Measurements from ENCODE around the gene SHISA6. TPM values are rescaled to one million over a fixed set of nuclear protein-coding genes. Genes with fewer than 3 reads are reported as not detected.

The SHISA6 gene
- total RNA-seq, 2 donors from 2014 or later, result 6.7 to 14.4 TPM

DNA sequence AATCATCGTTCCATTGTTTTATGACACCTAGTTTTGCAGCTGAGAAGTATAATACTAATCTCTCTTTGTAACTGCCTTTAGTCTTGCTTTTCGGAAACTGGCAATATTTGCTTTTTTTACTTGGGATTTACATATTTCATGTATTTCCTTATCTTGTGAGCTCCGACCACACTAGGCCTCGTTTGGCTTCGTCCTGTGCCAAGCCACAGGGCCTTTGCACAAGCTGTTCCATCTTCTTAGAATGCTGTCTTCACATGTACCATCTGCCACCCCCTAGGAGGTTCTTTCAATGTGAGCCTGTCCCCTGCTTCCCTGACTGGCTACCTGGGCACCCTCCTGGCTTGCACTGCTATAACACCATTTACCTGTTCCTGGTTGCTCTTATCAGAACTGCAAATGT, 77.2 kb downstream of the SHISA6 start:
- Mint-ChIP-seq H3K4me1 (no peaks in the 10 kb centered on the region), H3K4me3 (no peak overlapping the region), H3K36me3 (ENCODE audit: low read depth) (peaks cover 5% of the 10 kb centered on the region), H3K27ac (no peak overlapping the region), H3K9me3 (peaks cover 14% of the 10 kb centered on the region), H3K27me3 (ENCODE audit: insufficient read depth) (no peaks in the 10 kb centered on the region)
- no peaks in the 10 kb centered on the region for H3K4me1 ChIP-seq (ENCODE audit: control insufficient read depth, insufficient read depth, low read length)
- no peak overlapping the region for H3K27ac ChIP-seq (ENCODE audit: low read depth, low read length)
- TF ChIP-seq, protein P1, sequence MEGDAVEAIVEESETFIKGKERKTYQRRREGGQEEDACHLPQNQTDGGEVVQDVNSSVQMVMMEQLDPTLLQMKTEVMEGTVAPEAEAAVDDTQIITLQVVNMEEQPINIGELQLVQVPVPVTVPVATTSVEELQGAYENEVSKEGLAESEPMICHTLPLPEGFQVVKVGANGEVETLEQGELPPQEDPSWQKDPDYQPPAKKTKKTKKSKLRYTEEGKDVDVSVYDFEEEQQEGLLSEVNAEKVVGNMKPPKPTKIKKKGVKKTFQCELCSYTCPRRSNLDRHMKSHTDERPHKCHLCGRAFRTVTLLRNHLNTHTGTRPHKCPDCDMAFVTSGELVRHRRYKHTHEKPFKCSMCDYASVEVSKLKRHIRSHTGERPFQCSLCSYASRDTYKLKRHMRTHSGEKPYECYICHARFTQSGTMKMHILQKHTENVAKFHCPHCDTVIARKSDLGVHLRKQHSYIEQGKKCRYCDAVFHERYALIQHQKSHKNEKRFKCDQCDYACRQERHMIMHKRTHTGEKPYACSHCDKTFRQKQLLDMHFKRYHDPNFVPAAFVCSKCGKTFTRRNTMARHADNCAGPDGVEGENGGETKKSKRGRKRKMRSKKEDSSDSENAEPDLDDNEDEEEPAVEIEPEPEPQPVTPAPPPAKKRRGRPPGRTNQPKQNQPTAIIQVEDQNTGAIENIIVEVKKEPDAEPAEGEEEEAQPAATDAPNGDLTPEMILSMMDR (conservative IDR thresholded peaks at IDR 0.05), result no peak
- H3K9me3 ChIP-seq (ENCODE audit: control insufficient read depth, low read length), result peaks cover 5% of the 10 kb centered on the region
- H3K9ac ChIP-seq (ENCODE audit: extremely low read depth, low read length, poor library complexity, severe bottlenecking), result no peak overlapping the region
- 95 to 100% methylated on average over 4 to 5 of the region's 5 CpGs for WGBS, 2 experiments (ENCODE audit: insufficient coverage in 1 of 2, insufficient read length in 1 of 2)
- DNase-seq, result no peak
- H3K36me3 ChIP-seq (ENCODE audit: control insufficient read depth, insufficient read depth, low read length), result no peaks in the 10 kb centered on the region
- H3K27me3 ChIP-seq (ENCODE audit: control insufficient read depth, insufficient read depth, low read length, poor library complexity, severe bottlenecking), result no peaks in the 10 kb centered on the region
- H3K4me3 ChIP-seq (ENCODE audit: low read length), result no peak overlapping the region

DNA sequence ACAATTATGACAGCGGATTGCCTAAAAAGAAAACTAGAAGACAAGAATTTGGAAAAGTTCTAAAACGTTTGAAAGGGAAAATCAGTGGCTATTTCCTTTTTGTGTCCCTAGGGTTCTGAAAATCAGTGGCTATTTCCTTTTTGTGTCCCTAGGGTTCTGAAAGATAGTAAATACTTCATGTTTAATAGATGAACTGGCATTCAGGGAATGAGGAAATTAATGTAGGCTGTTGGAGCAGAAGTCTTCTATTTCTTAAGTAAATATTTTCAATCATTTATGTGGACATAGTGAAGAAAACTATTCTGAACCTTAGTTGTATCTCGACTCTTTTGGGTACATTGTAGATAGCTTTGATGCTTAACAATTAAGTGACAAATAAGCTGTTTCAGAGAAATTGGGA, 78.9 kb downstream of the SHISA6 start:
- H3K4me3 Mint-ChIP-seq, result no peak overlapping the region
- H3K27ac Mint-ChIP-seq, result no peak overlapping the region
- no peaks in the 10 kb centered on the region for H3K4me1 Mint-ChIP-seq
- H3K27me3 Mint-ChIP-seq (ENCODE audit: insufficient read depth), result no peaks in the 10 kb centered on the region
- Histone ChIP-seq H3K9me3 (ENCODE audit: control insufficient read depth, low read length) (peaks cover 5% of the 10 kb centered on the region), H3K4me3 (ENCODE audit: low read length) (no peak overlapping the region), H3K9ac (ENCODE audit: extremely low read depth, low read length, poor library complexity, severe bottlenecking) (no peak overlapping the region), H3K4me1 (ENCODE audit: control insufficient read depth, insufficient read depth, low read length) (no peaks in the 10 kb centered on the region), H3K27ac (ENCODE audit: low read depth, low read length) (no peak overlapping the region), H3K27me3 (ENCODE audit: control insufficient read depth, insufficient read depth, low read length, poor library complexity, severe bottlenecking) (no peaks in the 10 kb centered on the region), H3K36me3 (ENCODE audit: control insufficient read depth, insufficient read depth, low read length) (no peaks in the 10 kb centered on the region)
- H3K36me3 Mint-ChIP-seq (ENCODE audit: low read depth), result peaks cover 5% of the 10 kb centered on the region
- TF ChIP-seq, protein P1 (conservative IDR thresholded peaks at IDR 0.05), result no peak
- WGBS, 2 experiments (ENCODE audit: insufficient coverage in 1 of 2, insufficient read length in 1 of 2), result 84 to 95% methylated on average over 3 of the region's 3 CpGs
- peaks cover 14% of the 10 kb centered on the region for H3K9me3 Mint-ChIP-seq
- DNase-seq, result no peak

DNA sequence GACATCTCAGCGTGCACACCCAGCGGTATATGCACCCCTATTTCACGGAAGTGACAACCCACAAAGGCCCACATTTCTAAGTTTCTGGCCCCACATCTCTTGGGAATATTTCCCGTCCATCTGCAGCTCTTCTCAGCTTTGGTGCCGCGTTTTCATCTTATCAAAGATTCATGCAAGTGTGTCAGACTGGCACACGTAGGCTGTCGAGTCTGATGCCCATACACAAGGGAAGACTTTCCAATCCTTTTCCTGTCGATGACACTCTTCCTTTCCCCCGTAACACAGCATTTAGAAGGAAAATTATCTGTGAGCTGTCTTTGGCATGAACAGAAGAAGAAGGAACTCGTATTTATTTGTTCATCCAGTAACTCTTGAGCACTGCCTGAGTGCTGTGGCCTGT, 83.0 kb downstream of the SHISA6 start:
- H3K4me3 ChIP-seq (ENCODE audit: low read length), result no peak overlapping the region
- no peaks in the 10 kb centered on the region for H3K27me3 ChIP-seq (ENCODE audit: control insufficient read depth, insufficient read depth, low read length, poor library complexity, severe bottlenecking)
- H3K4me1 Mint-ChIP-seq, result no peaks in the 10 kb centered on the region
- no peaks in the 10 kb centered on the region for H3K4me1 ChIP-seq (ENCODE audit: control insufficient read depth, insufficient read depth, low read length)
- H3K9me3 Mint-ChIP-seq, result peaks cover 14% of the 10 kb centered on the region
- no peak overlapping the region for H3K4me3 Mint-ChIP-seq
- no peaks in the 10 kb centered on the region for H3K36me3 ChIP-seq (ENCODE audit: control insufficient read depth, insufficient read depth, low read length)
- TF ChIP-seq, protein P1 (conservative IDR thresholded peaks at IDR 0.05), result no peak
- H3K9ac ChIP-seq (ENCODE audit: extremely low read depth, low read length, poor library complexity, severe bottlenecking), result no peak overlapping the region
- H3K27ac Mint-ChIP-seq, result no peak overlapping the region
- 92 to 93% methylated on average over 9 to 11 of the region's 11 CpGs for WGBS, 2 experiments (ENCODE audit: insufficient coverage in 1 of 2, insufficient read length in 1 of 2)
- no peak for DNase-seq
- H3K27ac ChIP-seq (ENCODE audit: low read depth, low read length), result no peak overlapping the region
- H3K9me3 ChIP-seq (ENCODE audit: control insufficient read depth, low read length), result peaks cover 5% of the 10 kb centered on the region
- H3K27me3 Mint-ChIP-seq (ENCODE audit: insufficient read depth), result no peaks in the 10 kb centered on the region
- H3K36me3 Mint-ChIP-seq (ENCODE audit: low read depth), result peaks cover 5% of the 10 kb centered on the region

Data from endodermal cell (in vitro differentiated cells).